ENCODE results near the gene CTIF.

CTIF gene

DNA sequence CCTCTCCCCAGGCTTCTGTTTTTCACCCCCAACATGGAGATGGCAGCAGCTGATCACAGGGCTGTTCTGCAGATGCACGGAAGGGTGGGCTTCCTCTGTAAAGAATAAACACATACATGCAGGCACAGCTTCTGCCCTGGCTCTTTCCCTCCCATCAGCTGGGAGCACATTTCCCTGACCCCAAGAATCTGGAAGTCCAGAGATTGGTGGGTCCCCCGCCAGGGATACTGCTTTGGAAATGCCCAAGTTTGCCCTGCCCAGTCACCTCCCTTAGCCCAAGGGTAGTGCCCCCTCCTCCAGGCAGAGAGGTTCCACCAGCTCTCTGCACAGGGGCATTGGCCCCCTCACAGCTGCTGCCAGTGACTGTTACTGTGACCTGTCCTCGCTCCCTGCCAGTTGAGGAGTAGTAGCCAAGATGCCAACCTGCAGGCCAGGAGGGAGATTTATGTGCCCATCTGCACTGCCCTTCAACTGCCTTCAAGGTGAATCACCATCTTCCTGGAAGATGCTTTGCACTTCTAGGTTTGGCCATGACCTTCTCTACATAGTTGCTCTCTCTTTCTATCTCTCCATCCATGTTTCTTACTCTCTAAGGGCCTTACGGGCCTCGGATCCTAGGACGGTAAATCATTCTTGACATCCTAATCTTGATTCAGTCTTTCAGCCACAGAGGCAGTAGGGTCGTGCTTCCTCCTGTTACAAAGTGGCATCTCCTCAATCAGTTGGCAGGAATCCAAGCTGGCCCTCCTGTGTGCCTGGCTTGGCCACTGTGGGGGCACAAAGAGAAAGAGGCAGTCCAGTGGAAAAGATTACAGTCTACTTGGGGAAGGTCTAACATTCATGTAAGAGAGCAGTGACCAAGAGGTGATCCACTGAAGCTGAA, 121.8 kb downstream of the CTIF start:
- no peak for DNase-seq
- TF ChIP-seq, protein P1, sequence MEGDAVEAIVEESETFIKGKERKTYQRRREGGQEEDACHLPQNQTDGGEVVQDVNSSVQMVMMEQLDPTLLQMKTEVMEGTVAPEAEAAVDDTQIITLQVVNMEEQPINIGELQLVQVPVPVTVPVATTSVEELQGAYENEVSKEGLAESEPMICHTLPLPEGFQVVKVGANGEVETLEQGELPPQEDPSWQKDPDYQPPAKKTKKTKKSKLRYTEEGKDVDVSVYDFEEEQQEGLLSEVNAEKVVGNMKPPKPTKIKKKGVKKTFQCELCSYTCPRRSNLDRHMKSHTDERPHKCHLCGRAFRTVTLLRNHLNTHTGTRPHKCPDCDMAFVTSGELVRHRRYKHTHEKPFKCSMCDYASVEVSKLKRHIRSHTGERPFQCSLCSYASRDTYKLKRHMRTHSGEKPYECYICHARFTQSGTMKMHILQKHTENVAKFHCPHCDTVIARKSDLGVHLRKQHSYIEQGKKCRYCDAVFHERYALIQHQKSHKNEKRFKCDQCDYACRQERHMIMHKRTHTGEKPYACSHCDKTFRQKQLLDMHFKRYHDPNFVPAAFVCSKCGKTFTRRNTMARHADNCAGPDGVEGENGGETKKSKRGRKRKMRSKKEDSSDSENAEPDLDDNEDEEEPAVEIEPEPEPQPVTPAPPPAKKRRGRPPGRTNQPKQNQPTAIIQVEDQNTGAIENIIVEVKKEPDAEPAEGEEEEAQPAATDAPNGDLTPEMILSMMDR (IDR thresholded peaks at IDR 0.05; ENCODE audit: low read depth, low read length, missing control alignments): no peak
- Histone ChIP-seq H3K4me3 (ENCODE audit: low read depth, low read length) (no peak overlapping the region), H3K27me3 (replicated peaks) (no peaks in the 10 kb centered on the region), H3K36me3 (replicated peaks) (peaks cover 6% of the 10 kb centered on the region), H3K27ac (no peak overlapping the region)
- in situ Hi-C loops (cut with HindIII; ENCODE audit: low pct_ligation_motif_present, low sequenced_read_pairs): no loop called here

DNA sequence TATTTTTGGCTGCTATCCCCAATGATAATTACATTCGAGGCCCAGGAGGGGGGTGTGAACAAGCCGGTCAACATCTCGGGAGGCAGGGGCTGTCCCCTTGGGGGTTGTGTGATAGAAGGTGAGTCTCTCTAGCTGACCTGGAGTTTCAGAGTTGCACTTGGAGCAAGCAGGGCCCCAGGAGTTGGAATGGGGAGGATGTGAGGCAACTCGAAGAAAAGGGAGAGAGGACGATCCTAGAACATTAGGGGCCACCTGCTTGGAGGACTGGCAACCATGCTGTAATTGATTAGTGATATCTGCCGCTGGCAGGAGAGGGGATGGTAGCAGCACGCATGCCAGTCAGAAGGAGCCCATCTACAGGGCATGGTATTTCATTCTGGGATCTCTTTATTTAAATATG, 122.6 kb downstream of the CTIF start:
- no peak for DNase-seq
- Histone ChIP-seq H3K27me3 (replicated peaks) (no peaks in the 10 kb centered on the region), H3K4me3 (ENCODE audit: low read depth, low read length) (no peak overlapping the region), H3K27ac (no peak overlapping the region), H3K36me3 (replicated peaks) (peaks cover 14% of the 10 kb centered on the region)
- in situ Hi-C loops (cut with HindIII; ENCODE audit: low pct_ligation_motif_present, low sequenced_read_pairs): no loop called here
- TF ChIP-seq, protein P1 (IDR thresholded peaks at IDR 0.05; ENCODE audit: low read depth, low read length, missing control alignments): no peak

DNA sequence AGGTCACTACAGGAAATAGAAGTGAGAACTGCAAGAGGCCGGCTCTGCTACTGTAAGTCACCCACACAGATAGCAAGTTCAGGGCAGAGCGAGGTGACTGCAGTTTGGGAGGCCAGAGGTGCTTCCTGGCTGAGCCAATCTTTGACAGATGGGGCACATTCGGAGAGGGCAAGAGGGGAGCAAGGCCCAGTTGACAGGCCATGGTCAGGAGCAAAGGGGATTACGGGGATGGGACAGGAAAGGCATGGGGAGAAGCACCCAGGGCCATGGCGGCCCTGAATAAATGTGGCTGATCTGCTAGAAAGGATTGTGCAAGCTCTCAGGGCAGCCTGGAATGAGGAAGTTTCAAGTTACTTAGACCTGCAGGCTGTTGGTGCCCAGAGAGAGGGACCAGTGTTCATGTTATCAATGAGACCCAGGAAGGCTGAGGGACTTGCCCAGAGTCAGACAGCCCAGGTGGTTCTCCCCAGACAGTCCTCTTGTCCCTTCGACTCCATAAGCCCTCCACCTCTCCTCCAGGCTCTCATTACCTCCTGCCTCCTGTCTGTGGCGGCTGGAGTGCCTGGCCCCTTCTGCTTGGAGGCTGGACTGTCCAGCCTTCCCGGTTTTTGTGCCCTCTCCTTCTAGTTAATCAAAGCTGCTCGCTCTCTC, 123.3 kb downstream of the CTIF start:
- TF ChIP-seq, protein P1 (IDR thresholded peaks at IDR 0.05; ENCODE audit: low read depth, low read length, missing control alignments): peak; percentile 10
- Histone ChIP-seq H3K27me3 (replicated peaks) (no peaks in the 10 kb centered on the region), H3K4me3 (ENCODE audit: low read depth, low read length) (no peak overlapping the region), H3K27ac (peak overlapping the region; percentile 13), H3K36me3 (replicated peaks) (peaks cover 21% of the 10 kb centered on the region)
- in situ Hi-C loops (cut with HindIII; ENCODE audit: low pct_ligation_motif_present, low sequenced_read_pairs): no loop called here
- DNase-seq: peak; percentile 43

DNA sequence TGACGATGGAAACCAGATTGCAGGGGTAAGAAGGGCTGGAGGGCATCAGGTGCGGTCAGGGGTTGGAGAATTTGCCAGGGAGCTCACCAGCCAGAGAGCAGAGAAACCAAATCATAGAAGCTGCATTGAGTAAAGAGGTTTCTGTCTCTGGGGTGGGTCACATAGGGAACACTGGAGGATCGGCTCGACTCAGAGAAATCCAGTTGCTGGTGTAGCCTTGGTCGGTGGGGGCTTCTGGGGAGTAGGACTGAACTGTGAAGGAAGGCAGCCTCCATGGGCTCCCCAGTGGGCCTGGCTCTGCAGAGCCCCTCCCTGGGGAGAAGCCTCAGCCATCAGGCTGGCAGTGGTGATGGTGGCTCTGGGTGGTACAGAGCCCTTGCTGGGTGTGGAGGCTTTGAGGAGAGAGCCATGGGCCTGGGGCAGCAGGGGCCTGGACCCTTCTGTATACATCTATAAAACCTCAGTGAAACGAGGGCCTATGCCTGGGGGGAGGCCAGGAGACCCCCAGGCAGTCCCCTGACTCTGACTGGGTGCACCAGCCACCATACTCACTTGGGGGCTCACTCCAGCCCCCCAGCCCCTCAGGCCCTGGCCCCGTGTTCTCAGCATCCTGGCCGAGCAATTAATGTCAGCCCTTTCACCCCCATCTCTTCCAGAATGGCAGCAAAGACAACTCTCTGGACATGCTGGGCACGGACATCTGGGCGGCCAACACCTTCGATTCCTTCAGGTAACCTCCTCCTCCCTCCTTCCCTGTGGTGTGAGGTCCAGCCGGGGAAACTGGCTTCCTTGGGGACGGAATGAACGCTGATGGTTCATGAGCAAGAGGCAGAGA, 124.5 kb downstream of the CTIF start:
- Histone ChIP-seq H3K27me3 (replicated peaks) (no peaks in the 10 kb centered on the region), H3K27ac (no peak overlapping the region), H3K36me3 (replicated peaks) (peaks cover 29% of the 10 kb centered on the region), H3K4me3 (ENCODE audit: low read depth, low read length) (no peak overlapping the region)
- TF ChIP-seq, protein P1 (IDR thresholded peaks at IDR 0.05; ENCODE audit: low read depth, low read length, missing control alignments): no peak
- DNase-seq: no peak
- in situ Hi-C loops (cut with HindIII; ENCODE audit: low pct_ligation_motif_present, low sequenced_read_pairs): no loop called here

DNA sequence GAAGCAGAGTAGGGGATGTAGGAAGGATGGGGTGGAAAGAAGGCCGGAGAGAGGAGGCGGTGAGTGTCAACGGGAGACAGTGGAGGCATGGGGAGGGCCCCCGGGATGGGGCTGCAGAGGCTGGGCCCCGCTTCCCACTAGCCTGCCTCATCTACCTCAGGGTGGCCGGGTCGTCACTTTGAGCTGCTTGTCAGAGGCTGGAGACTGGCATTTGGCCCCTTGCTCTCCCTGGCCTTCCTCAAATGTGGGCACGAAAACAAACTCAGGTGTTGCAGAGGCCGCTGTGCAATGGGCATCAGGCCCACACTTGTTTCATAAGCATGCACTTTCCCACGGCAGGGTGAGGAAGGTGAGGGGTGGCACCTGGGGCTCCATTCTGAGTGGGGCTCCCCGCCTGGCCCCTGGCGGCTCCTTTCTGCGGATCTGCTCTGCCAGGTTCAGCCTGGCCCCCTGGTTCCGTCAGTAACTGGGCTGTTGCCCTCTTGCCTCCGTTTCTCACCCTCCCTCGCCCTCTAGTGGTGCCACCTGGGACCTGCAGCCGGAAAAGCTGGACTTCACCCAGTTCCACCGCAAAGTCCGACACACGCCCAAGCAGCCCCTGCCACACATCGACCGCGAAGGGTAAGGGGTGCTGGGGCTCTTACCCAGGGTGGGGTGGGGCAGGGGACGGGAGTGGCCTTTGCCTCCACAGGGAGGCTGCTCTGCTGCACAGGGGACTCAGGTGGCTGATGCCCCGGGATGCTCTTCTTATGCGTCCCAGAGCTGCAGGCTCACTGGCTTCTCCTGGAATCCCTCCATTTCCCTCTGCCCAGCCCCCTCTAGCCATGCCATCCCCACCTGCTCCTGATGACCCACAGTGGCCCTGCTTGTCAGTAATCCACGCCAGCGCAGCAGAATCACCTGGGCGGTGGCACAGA, 125.4 kb downstream of the CTIF start:
- Histone ChIP-seq H3K27me3 (replicated peaks) (no peaks in the 10 kb centered on the region), H3K4me3 (ENCODE audit: low read depth, low read length) (no peak overlapping the region), H3K36me3 (replicated peaks) (peaks cover 31% of the 10 kb centered on the region), H3K27ac (no peak overlapping the region)
- TF ChIP-seq, protein P1 (IDR thresholded peaks at IDR 0.05; ENCODE audit: low read depth, low read length, missing control alignments): peak; percentile 95
- in situ Hi-C loops (cut with HindIII; ENCODE audit: low pct_ligation_motif_present, low sequenced_read_pairs): no loop called here
- DNase-seq: no peak

Measured in brain microvascular endothelial cell (primary cell).